NCI-H146 treated with DMSO at 0.1 percent for 48 hours (cell line): ENCODE data around the gene C4BPB.
A peak's percentile ranks its signal among the peaks of the same experiment; 100 is the strongest.
"Not testable (repeated sequence)": the region's sequence is repeated elsewhere in the genome, so short reads cannot be mapped to it uniquely, and the experiment has no call there.

ENCODE experiments used
- DNase-seq: peaks from one replicate; lab custom pipeline; 2025; ENCODE audit not compliant: unreplicated experiment; lab: John Stamatoyannopoulos, UW

C4BPB gene

DNA sequence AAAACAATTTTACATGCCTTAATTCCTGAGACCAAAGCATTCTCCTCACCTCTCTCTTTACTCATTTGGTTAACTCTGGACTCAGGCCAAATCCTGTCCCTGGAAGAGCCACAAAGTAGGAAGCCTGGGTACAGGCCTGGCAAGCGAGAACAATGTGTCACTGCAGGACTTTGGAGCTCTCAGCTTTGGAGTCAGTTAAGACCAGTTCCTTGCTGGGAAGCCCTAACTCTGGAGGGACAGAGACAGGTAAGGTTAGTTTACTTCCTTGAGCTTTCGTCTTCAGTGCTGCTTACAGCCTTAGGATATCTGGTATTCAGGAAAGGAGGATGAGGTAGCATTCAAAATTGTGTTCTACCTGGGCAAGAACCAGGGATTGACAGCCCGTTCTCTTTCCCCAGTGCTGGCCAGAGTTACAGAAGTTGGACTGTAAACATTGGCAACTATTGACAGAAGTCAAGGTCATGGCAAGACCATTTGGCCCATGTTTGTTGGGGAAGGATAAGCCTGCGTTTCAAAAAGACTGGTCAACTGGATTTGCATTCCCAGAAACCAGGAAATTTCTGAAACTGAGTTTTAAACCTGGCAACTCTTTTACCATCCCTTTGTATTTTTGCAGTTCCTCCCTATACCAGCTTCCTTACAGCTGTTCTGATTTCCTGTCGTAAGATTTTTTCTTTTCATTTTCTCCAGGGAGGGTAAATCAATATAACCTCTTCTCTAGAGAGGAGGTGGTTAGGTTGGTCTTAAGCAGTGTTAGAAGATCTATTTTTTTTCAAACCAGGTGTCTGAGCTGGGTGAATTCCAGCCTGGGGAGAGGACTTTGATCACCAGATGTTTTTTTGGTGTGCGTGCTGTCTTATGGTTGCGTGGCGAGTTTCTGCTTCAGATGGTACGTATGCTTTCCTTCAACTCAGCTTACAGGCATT, at the start of gene C4BPB:
C4BPB (plus strand) TSS at position 160 of the 926 bp plus-strand sequence; CDS start at position 832, 672 bp downstream.
- no peak for DNase-seq

DNA sequence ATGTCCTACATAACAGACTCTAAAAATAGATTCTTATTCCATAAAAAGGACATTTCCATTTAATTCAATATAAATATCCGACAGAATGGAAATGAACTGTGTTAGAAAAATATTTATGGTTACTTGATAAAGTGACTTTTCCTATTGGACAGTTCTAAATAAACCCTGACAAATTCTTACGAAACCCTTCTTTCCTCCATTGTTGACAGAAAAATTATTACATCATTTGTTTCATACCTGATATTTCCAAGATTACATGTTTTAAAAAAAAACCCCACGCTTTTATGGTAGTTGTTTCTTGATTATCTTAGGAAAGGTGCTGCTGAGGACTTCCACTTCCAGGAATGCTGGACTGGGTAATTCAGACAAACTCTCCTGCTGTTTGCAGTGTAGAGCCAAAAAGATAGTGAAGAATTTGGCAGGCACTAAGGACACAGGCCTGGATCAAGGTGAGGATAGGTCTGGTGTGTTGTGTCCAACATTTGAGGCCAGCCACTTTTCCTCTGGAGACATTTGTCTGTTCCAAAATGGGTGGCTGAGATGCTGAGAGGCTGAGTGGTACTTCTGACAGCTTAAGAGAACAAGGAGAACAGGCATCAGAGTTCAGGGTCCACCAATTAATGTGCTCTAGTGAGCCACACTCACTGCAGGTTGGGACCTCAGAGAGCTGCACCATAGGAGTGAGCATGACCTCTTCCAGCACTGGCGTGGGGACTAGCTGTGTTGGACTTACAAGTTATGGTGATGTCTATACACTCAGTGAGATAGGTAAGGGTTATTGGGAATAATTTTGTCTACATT, 49.1 kb upstream of the C4BPB start:
- DNase-seq: no peak

GRCh38 chr1:207040181-207040533, 48.5 kb upstream of the C4BPB start:
- no peak for DNase-seq

- not testable (repeated sequence) for DNase-seq
Observed at GRCh38 chr1:207041397-207041796, 47.3 kb upstream of the C4BPB start.

GRCh38 chr1:207045453-207045852, 43.2 kb upstream of the C4BPB start:
- no peak for DNase-seq

GRCh38 chr1:207047505-207047904, 41.2 kb upstream of the C4BPB start:
- no peak for DNase-seq

GRCh38 chr1:207048041-207048440, 40.6 kb upstream of the C4BPB start:
- DNase-seq: no peak

DNA sequence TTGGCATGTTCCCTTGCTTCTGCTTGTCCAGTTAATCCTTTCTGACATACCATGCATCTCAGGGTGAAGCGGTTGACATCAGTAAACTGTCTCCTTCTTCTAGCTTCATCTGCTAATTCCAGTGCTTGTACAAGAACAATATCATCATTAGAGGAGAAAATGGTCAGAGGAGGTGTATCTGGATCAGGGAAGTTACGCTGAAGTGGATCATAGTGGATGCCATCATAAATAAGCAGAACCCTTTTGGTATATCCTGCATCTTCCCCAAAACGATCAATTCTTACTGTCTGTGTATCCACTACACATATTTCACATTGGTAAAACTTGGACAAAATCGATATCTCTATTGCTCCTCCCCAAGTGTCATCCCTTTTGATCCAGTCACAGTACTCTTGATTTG, 39.6 kb upstream of the C4BPB start:
- no peak for DNase-seq

GRCh38 chr1:207049514-207049913, 39.1 kb upstream of the C4BPB start:
- DNase-seq: no peak

DNA sequence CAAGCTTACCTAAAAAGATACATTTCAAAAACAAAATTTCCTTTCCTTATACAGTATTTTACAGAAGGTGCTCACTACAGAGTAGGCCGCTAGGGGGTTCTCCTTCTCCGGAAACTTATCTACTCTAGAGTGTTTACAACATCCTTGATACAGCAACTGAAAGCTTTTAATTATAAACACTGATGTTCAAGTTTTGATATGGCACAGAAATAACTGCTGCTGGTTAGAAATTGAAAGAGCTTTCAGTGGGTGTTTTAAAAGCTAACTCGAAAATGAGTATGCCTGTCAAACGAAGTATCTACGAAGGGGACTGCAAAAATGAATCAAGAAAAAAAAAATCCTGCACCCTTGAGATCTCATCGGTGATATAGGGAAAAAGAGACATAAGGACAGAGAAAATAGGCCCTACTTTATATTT, 38.7 kb upstream of the C4BPB start:
- peak; percentile 9 for DNase-seq

GRCh38 chr1:207050480-207051190, 38.0 kb upstream of the C4BPB start:
- DNase-seq: peak; percentile 70

DNA sequence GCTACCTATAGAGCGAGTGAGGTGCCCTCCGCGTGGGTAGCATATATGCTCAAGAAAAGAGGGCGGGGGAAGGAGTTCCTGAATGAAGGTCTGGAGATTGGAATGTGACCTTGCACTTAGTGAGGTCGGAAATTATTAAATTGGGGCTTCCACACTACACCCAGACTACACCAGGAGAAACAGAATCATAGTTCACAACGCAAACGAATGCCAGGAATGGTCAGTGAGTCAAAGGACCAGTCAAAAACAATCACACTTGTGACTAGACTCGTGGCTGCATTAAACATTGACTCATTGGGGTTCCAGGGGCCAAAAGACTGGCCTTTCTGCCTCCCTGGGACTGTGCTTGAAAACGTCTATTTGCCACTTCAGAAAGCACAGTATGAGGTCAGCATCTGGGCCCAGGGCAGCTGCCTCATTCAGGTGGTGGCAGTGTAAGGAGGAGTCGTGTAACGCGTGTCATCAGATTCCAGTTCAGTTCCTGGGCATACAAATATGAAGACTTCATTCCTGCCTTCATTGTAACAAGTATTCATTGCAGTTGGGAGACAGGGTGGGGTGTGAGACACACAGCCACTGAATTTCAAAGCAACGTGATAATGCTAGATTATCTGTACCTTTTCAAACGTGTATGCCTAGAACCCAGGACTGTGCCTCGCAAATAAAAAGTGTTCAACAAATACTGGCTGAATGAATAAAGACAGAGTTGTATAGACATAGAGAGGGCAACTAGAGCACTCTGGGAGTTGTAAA, 37.3 kb upstream of the C4BPB start, which contains the start of gene YOD1:
YOD1 (minus strand) TSS at position 18 of the 753 bp plus-strand sequence. CDS start 178 bp downstream, outside the sequence.
- peak; percentile 43 for DNase-seq

- peak; percentile 98 for DNase-seq
Observed at GRCh38 chr1:207052911-207053769, 35.5 kb upstream of the C4BPB start, which contains the start of gene PFKFB2. TSS of gene PFKFB2 (plus strand) at chr1:207053275. CDS start at chr1:207054718, 1,443 bp downstream.

DNA sequence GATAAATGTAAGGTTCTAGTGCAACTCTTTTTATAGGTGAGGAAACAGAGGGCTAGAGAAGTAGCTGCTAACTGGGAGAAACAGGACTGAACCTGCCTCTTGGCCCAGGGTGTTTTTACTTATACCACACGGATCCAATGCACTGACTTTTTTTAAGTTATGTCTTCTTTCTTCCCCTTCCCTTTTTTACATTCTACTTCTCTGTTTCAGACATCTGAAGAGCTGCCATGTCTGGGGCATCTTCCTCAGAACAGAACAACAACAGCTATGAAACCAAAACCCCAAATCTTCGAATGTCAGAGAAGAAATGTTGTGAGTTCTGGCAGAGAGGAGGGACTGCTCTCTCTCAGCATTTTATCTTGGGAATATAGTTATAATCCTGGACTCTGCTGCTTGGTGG, 34.2 kb upstream of the C4BPB start:
- DNase-seq: no peak

DNA sequence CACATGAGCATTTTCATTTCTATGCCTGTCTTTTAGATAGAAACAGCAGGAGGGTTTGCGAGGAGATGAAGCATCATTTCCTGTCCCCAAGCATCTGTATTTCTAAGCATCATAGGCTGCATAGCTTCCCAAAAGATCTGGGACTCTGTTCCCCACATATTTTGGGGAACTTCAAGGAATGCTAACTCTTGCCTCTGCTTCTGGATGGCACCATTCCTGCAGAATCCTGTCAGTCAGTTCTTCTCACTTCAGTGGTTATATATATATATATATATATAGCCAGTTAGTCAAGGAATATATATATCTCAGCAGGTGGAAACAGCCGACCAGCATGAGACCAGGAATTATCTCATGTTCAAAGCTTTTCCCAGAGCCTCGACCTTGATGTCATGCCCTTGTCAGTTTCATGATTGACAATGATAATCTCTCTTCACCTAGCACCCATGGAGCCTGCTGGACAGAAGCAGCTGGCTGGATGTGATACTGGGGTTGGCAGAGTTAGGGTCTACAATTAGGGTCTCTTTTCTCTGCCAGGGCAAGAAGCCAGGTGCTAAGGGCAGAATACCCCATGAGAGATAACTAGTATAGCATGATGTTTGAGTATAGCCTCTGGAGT, 33.2 kb upstream of the C4BPB start:
- DNase-seq: no peak

- no peak for DNase-seq
Observed at GRCh38 chr1:207056673-207057072, 32.0 kb upstream of the C4BPB start.

DNA sequence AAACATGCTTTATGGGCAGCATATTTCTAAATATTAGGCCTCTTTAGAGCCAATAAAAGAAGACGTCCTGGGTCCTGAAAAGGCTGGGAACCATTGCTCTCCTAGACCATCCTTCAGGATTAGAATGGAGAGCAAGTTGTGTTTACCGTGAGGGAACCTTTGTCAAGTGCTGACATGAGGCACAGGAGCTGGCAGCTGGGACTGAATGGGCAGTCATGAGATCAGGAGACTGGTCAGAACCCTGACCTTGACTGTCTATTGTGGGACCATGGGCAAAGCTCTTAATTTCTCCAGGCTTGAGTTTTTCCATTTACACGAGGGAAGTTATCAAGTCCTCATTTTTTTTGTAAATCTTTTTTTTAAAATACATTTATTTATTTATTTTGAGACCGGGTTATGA, 30.4 kb upstream of the C4BPB start:
- no peak for DNase-seq

DNA sequence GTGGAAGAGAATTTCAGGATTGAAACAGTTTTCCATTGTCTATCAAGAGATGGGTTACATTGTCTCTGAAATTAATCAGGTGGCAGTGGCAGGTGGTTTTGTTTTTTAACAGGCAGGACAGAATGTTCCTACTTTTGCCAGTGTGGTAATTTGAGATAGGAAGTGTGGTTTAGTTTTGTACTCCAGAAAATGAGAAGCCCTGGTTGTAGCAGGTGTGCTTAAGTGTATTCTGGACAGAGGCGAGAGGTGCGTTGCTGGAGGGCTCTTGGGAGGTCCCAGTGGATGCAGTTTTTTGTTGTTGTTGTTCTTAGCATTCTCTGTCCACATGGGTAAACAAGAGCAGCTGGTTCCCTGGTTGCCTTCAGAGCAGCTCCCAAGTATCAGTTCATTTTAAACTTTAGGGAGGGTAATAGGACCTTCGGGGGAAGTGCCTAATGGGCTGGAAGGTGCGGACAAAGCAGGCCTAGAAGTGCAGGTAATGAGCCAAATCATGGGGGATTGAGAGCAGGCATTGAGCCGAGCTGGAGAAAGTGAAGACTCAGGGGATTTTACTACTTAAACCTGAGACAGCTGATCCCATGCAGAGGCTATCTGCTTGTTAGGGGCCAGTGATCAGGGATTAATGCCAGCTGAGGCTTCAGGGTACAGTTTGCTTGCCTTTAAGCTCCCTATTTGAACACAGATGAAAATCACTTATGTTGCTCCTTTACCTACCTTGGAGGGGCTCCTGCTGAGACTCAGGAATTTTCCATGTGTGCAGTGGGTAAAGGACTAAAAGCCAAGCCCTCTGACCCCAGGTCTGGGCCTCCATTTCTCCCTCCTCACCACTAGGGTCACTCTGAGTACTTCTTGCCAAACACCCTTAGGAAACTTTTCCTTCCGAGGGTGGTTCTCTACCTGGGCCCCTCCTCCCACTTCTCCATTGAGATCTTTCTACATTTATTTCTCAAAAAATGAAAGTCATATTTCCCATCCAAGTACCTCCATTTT, 29.5 kb upstream of the C4BPB start:
- DNase-seq: no peak
